ENCODE results near the gene CASS4. TPM values are rescaled to one million over a fixed set of nuclear protein-coding genes. Genes with fewer than 3 reads are reported as not detected.

The CASS4 gene
- total RNA-seq, 2 donors from 2014 or later, result 0.52 TPM; not detected in 1

GRCh38 chr20:56445540-56445939, 33.5 kb downstream of the CASS4 start:
- H3K4me1 ChIP-seq, result no peaks in the 10 kb centered on the region
- intact Hi-C loops (cut with DNase I), result no loop called here

GRCh38 chr20:56447227-56447626, 35.2 kb downstream of the CASS4 start:
- H3K9me3 ChIP-seq, result no peaks in the 10 kb centered on the region
- no peaks in the 10 kb centered on the region for H3K36me3 ChIP-seq (replicated peaks in 1 of 2; ENCODE audit: insufficient read depth in 1 of 2, low read depth in 2 of 2)
- no peaks in the 10 kb centered on the region for H3K27me3 ChIP-seq
- H3K4me3 ChIP-seq, result no peak overlapping the region
- no peak for DNase-seq
- ATAC-seq, result no peak
- H3K27ac ChIP-seq, result no peak overlapping the region
- no peaks in the 10 kb centered on the region for H3K4me1 ChIP-seq
- TF ChIP-seq CTCF (IDR thresholded peaks at IDR 0.05), result no peak
- TF ChIP-seq POLR2A (IDR thresholded peaks at IDR 0.05), result no peak
- intact Hi-C loops (cut with DNase I), result no loop called here

More at GRCh38 chr20:56445540-56445939, 33.5 kb downstream of the CASS4 start:
- Histone ChIP-seq H3K27ac (no peak overlapping the region), H3K9me3 (no peaks in the 10 kb centered on the region), H3K27me3 (no peaks in the 10 kb centered on the region), H3K36me3 (replicated peaks in 1 of 2; ENCODE audit: insufficient read depth in 1 of 2, low read depth in 2 of 2) (no peaks in the 10 kb centered on the region), H3K4me3 (no peak overlapping the region)
- no peak for DNase-seq
- no peak for TF ChIP-seq POLR2A (IDR thresholded peaks at IDR 0.05)
- TF ChIP-seq CTCF (IDR thresholded peaks at IDR 0.05), result no peak
- ATAC-seq, result no peak
- WGBS, 2 donors, result 71 to 77% methylated on average over 10 to 15 of the region's 16 CpGs

GRCh38 chr20:56449459-56449858, 37.4 kb downstream of the CASS4 start:
- no peak overlapping the region for H3K4me3 ChIP-seq
- H3K4me1 ChIP-seq, result no peaks in the 10 kb centered on the region
- ATAC-seq, result no peak
- DNase-seq, result no peak
- no peaks in the 10 kb centered on the region for H3K9me3 ChIP-seq
- no peaks in the 10 kb centered on the region for H3K36me3 ChIP-seq (replicated peaks in 1 of 2; ENCODE audit: insufficient read depth in 1 of 2, low read depth in 2 of 2)
- 70 to 74% methylated on average over 5 of the region's 5 CpGs for WGBS, 2 donors
- H3K27ac ChIP-seq, result no peak overlapping the region
- intact Hi-C loops (cut with DNase I), result no loop called here
- TF ChIP-seq CTCF (IDR thresholded peaks at IDR 0.05) (no peak), POLR2A (IDR thresholded peaks at IDR 0.05) (no peak)
- H3K27me3 ChIP-seq, result no peaks in the 10 kb centered on the region

GRCh38 chr20:56451056-56451765, 39.2 kb downstream of the CASS4 start:
- no peaks in the 10 kb centered on the region for H3K36me3 ChIP-seq (replicated peaks in 1 of 2; ENCODE audit: insufficient read depth in 1 of 2, low read depth in 2 of 2)
- ATAC-seq (no peak), DNase-seq (no peak)
- H3K9me3 ChIP-seq, result no peaks in the 10 kb centered on the region
- TF ChIP-seq POLR2A (IDR thresholded peaks at IDR 0.05) (no peak), CTCF (IDR thresholded peaks at IDR 0.05) (no peak)
- no peaks in the 10 kb centered on the region for H3K4me1 ChIP-seq
- H3K27me3 ChIP-seq, result no peaks in the 10 kb centered on the region
- H3K27ac ChIP-seq, result no peak overlapping the region
- WGBS, 2 donors, result 66 to 74% methylated on average over 13 of the region's 13 CpGs
- H3K4me3 ChIP-seq, result no peak overlapping the region
- intact Hi-C loops (cut with DNase I), result no loop called here

- WGBS, 2 donors, result 63 to 71% methylated on average over 5 of the region's 5 CpGs
- H3K27ac ChIP-seq, result no peak overlapping the region
Measured at GRCh38 chr20:56453352-56453751, 41.3 kb downstream of the CASS4 start.

More at GRCh38 chr20:56453352-56453751, 41.3 kb downstream of the CASS4 start:
- Histone ChIP-seq H3K4me3 (no peak overlapping the region), H3K4me1 (no peaks in the 10 kb centered on the region), H3K9me3 (no peaks in the 10 kb centered on the region), H3K27me3 (no peaks in the 10 kb centered on the region), H3K36me3 (replicated peaks in 1 of 2; ENCODE audit: insufficient read depth in 1 of 2, low read depth in 2 of 2) (no peaks in the 10 kb centered on the region)
- intact Hi-C loops (cut with DNase I), result no loop called here
- TF ChIP-seq CTCF (IDR thresholded peaks at IDR 0.05) (no peak), POLR2A (IDR thresholded peaks at IDR 0.05) (no peak)
- ATAC-seq (no peak), DNase-seq (no peak)
